Measurements from ENCODE around the gene CD320.

CD320 gene

GRCh38 chr19:8324186-8325050, 16.3 kb upstream of the CD320 start:
- ChIA-PET POLR2A (interaction anchor here (0.7 to 1.0 kb wide), 2 partner anchors 8 to 206 kb away, joined by 3 read pairs; no protein-coding TSS in a partner anchor), CTCF (interaction anchor here (0.8 to 2.9 kb wide), 5 partner anchors 10 to 257 kb away, joined by 3 to 15 read pairs (median 4); no protein-coding TSS in a partner anchor)
- TF ChIP-seq CTCF (IDR thresholded peaks at IDR 0.05; ENCODE audit: insufficient read depth, low read length, missing control alignments) = no peak
- DNase-seq (ENCODE audit: low read depth, low spot score) = no peak
- no peak overlapping the region for H3K4me3 ChIP-seq (ENCODE audit: low read depth, low read length)

- H3K4me3 ChIP-seq (ENCODE audit: low read depth, low read length) = no peak overlapping the region
- DNase-seq (ENCODE audit: low read depth, low spot score) = no peak
- no peak for TF ChIP-seq CTCF (IDR thresholded peaks at IDR 0.05; ENCODE audit: insufficient read depth, low read length, missing control alignments)
- ChIA-PET CTCF (interaction anchor here (0.6 to 2.9 kb wide), 5 partner anchors 11 to 291 kb away, joined by 3 to 15 read pairs (median 4); no protein-coding TSS in a partner anchor), POLR2A (interaction anchor here (0.7 to 1.0 kb wide), 2 partner anchors 8 to 207 kb away, joined by 3 read pairs; no protein-coding TSS in a partner anchor)
Measured at GRCh38 chr19:8323781-8324185, 15.6 kb upstream of the CD320 start.

GRCh38 chr19:8322638-8322997, 14.5 kb upstream of the CD320 start:
- no peak for TF ChIP-seq CTCF (IDR thresholded peaks at IDR 0.05; ENCODE audit: insufficient read depth, low read length, missing control alignments)
- POLR2A ChIA-PET = interaction anchor here (1.8 to 2.3 kb wide), 2 partner anchors 12 to 68 kb away, joined by 5 to 10 read pairs; partner anchors contain the start of gene RAB11B
- H3K4me3 ChIP-seq (ENCODE audit: low read depth, low read length) = peak overlapping the region; percentile 99
- DNase-seq (ENCODE audit: low read depth, low spot score) = no peak
- CTCF ChIA-PET = no interaction called here

- TF ChIP-seq CTCF (IDR thresholded peaks at IDR 0.05; ENCODE audit: insufficient read depth, low read length, missing control alignments) = no peak
- CTCF ChIA-PET = interaction anchor here (2.1 kb wide), 1 partner anchor 11 kb away, joined by 5 read pairs; no protein-coding TSS in a partner anchor
- POLR2A ChIA-PET = interaction anchor here (0.6 to 2.3 kb wide), 8 partner anchors 9 to 419 kb away, joined by 3 to 10 read pairs (median 3); partner anchors contain the start of gene RAB11B
- DNase-seq (ENCODE audit: low read depth, low spot score) = no peak
- peak overlapping the region; percentile 99 for H3K4me3 ChIP-seq (ENCODE audit: low read depth, low read length)
Measured at GRCh38 chr19:8321986-8322637, 14.0 kb upstream of the CD320 start.

GRCh38 chr19:8321067-8321985, 13.2 kb upstream of the CD320 start, which contains the start of the genes NDUFA7 and RPS28:
TSS of gene NDUFA7 (minus strand) at chr19:8321375. CDS start at chr19:8321358, 17 bp downstream.
TSS of gene RPS28 (plus strand) at chr19:8321496. CDS start at chr19:8321531, 35 bp downstream.
- DNase-seq (ENCODE audit: low read depth, low spot score) = peak; percentile 62
- CTCF ChIA-PET = interaction anchor here (0.6 to 2.1 kb wide), 5 partner anchors 10 to 258 kb away, joined by 3 to 10 read pairs (median 5); no protein-coding TSS in a partner anchor
- POLR2A ChIA-PET = interaction anchor here (0.6 to 2.3 kb wide), 10 partner anchors 10 to 418 kb away, joined by 3 to 10 read pairs (median 3); partner anchors contain the start of gene RAB11B
- peak; percentile 25 for TF ChIP-seq CTCF (IDR thresholded peaks at IDR 0.05; ENCODE audit: insufficient read depth, low read length, missing control alignments)
- peak within 1 kb of the TSS; percentile 99 for H3K4me3 ChIP-seq (ENCODE audit: low read depth, low read length)
